ENCODE data around the gene MARCKS. TPM values are rescaled to one million over a fixed set of nuclear protein-coding genes. Genes with fewer than 3 reads are reported as not detected.
"Not testable (repeated sequence)": the region's sequence is repeated elsewhere in the genome, so short reads cannot be mapped to it uniquely, and the experiment has no call there.

Gene MARCKS
- total RNA-seq, 1 experiment from 2014 or later = 95.9 TPM

- ChIA-PET POLR2A (ENCODE audit: low non-redundant PET) (interaction anchor here (0.7 kb wide), 1 partner anchor 1642 kb away, joined by 3 read pairs; no protein-coding TSS in a partner anchor), CTCF (interaction anchor here (0.6 to 1.5 kb wide), 4 partner anchors 30 to 1027 kb away, joined by 4 to 5 read pairs (median 4); no protein-coding TSS in a partner anchor)
- no peaks in the 10 kb centered on the region for H3K27me3 ChIP-seq (replicated peaks; ENCODE audit: insufficient read depth, low read depth, low read length, poor library complexity)
- BruUV-seq (replicated peaks) = no TSS peak
- intact Hi-C loops (cut with micrococcal nuclease; ENCODE audit: unreplicated experiment) = loop anchor here (5.0 to 10.0 kb wide), 3 partner anchors 725 to 1575 kb away; no protein-coding TSS in a partner anchor
- no peak overlapping the region for H3K27ac ChIP-seq (ENCODE audit: low read depth, low read length, poor library complexity, severe bottlenecking)
- H3K9me3 ChIP-seq (ENCODE audit: low read depth, low read length, poor library complexity, severe bottlenecking) = peaks cover 4% of the 10 kb centered on the region
- no peak for TF ChIP-seq EZH2 (IDR thresholded peaks at IDR 0.05; ENCODE audit: borderline replicate concordance, low read depth, low read length, poor library complexity, severe bottlenecking)
- TF ChIP-seq, protein P1, sequence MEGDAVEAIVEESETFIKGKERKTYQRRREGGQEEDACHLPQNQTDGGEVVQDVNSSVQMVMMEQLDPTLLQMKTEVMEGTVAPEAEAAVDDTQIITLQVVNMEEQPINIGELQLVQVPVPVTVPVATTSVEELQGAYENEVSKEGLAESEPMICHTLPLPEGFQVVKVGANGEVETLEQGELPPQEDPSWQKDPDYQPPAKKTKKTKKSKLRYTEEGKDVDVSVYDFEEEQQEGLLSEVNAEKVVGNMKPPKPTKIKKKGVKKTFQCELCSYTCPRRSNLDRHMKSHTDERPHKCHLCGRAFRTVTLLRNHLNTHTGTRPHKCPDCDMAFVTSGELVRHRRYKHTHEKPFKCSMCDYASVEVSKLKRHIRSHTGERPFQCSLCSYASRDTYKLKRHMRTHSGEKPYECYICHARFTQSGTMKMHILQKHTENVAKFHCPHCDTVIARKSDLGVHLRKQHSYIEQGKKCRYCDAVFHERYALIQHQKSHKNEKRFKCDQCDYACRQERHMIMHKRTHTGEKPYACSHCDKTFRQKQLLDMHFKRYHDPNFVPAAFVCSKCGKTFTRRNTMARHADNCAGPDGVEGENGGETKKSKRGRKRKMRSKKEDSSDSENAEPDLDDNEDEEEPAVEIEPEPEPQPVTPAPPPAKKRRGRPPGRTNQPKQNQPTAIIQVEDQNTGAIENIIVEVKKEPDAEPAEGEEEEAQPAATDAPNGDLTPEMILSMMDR (conservative IDR thresholded peaks at IDR 0.05; ENCODE audit: low read depth, low read length) = peak; percentile 73
- no peaks in the 10 kb centered on the region for H3K4me1 ChIP-seq (ENCODE audit: insufficient read depth, low read length, poor library complexity, severe bottlenecking)
- DNase-seq (ENCODE audit: low spot score) = peak; percentile 79
- H3K4me3 ChIP-seq (ENCODE audit: low read depth, low read length, poor library complexity, severe bottlenecking) = no peak overlapping the region
- H3K36me3 ChIP-seq (ENCODE audit: insufficient read depth, low read length, poor library complexity, severe bottlenecking) = no peaks in the 10 kb centered on the region
These were observed 52.2 kb downstream of the MARCKS start for GRCh38 chr6:113909224-113909856.

GRCh38 chr6:113910285-113910684 is 53.1 kb downstream of the MARCKS start:
- CTCF ChIA-PET; H3K36me3 ChIP-seq (ENCODE audit: insufficient read depth, low read length, poor library complexity, severe bottlenecking); intact Hi-C loops (cut with micrococcal nuclease; ENCODE audit: unreplicated experiment); POLR2A ChIA-PET (ENCODE audit: low non-redundant PET); H3K4me1 ChIP-seq (ENCODE audit: insufficient read depth, low read length, poor library complexity, severe bottlenecking); H3K27ac ChIP-seq (ENCODE audit: low read depth, low read length, poor library complexity, severe bottlenecking); BruUV-seq (replicated peaks); DNase-seq (ENCODE audit: low spot score); H3K27me3 ChIP-seq (replicated peaks; ENCODE audit: insufficient read depth, low read depth, low read length, poor library complexity); H3K9me3 ChIP-seq (ENCODE audit: low read depth, low read length, poor library complexity, severe bottlenecking); H3K4me3 ChIP-seq (ENCODE audit: low read depth, low read length, poor library complexity, severe bottlenecking): not testable (repeated sequence)

Other genes with a start within 250 kb of the MARCKS start
- gene HDAC2, start 113.8 kb downstream of the MARCKS start, total RNA-seq (2021) = 257 and 266 TPM in 2 replicates

Measured in A673 (cell line).